CD4-positive, alpha-beta T cell treated with Interleukin-6 at 100 ng/mL for 8 hours (primary cell): ENCODE results near the gene FILIP1.
A peak's percentile ranks its signal among the peaks of the same experiment; 100 is the strongest.

Experiments used
- DNase-seq: peaks from one replicate; pipeline ENCODE4 v3.0.0-alpha.2; 2020; ENCODE audit warnings: mixed read lengths, low spot score

The FILIP1 gene

GRCh38 chr6:75291744-75292143 is 201.9 kb downstream of the FILIP1 start:
- DNase-seq: no peak

GRCh38 chr6:75291331-75291730 is 202.3 kb downstream of the FILIP1 start:
- no peak for DNase-seq

GRCh38 chr6:75290136-75290945 is 203.3 kb downstream of the FILIP1 start:
- DNase-seq: no peak

GRCh38 chr6:75288023-75288422 is 205.6 kb downstream of the FILIP1 start:
- DNase-seq: no peak

GRCh38 chr6:75287424-75287823 is 206.2 kb downstream of the FILIP1 start:
- DNase-seq: no peak

GRCh38 chr6:75286955-75287354 is 206.6 kb downstream of the FILIP1 start:
- DNase-seq: no peak

- no peak for DNase-seq
Measured at GRCh38 chr6:75285283-75285639, 208.3 kb downstream of the FILIP1 start.

- peak; percentile 99 for DNase-seq
Measured at GRCh38 chr6:75284632-75285282, 208.8 kb downstream of the FILIP1 start, which contains the start of gene TMEM30A. Gene TMEM30A (minus strand): TSS chr6:75284792. CDS start chr6:75284638, 154 bp downstream.

GRCh38 chr6:75283907-75284631 is 209.5 kb downstream of the FILIP1 start:
- no peak for DNase-seq

GRCh38 chr6:75282706-75283105 is 210.9 kb downstream of the FILIP1 start:
- no peak for DNase-seq

GRCh38 chr6:75281653-75282052 is 211.9 kb downstream of the FILIP1 start:
- no peak for DNase-seq

- DNase-seq: no peak
Measured at GRCh38 chr6:75280131-75280855, 213.3 kb downstream of the FILIP1 start.

- DNase-seq: no peak
Measured at GRCh38 chr6:75279418-75279817, 214.2 kb downstream of the FILIP1 start.

GRCh38 chr6:75278474-75279077 is 215.0 kb downstream of the FILIP1 start:
- no peak for DNase-seq

GRCh38 chr6:75275067-75275466 is 218.5 kb downstream of the FILIP1 start:
- no peak for DNase-seq

GRCh38 chr6:75273009-75273408 is 220.6 kb downstream of the FILIP1 start:
- DNase-seq: no peak

- DNase-seq: no peak
Measured at GRCh38 chr6:75272145-75272840, 221.3 kb downstream of the FILIP1 start.

- DNase-seq: no peak
Measured at GRCh38 chr6:75268988-75269354, 224.6 kb downstream of the FILIP1 start.

- DNase-seq: no peak
Measured at GRCh38 chr6:75268121-75268987, 225.2 kb downstream of the FILIP1 start.

GRCh38 chr6:75267461-75267860 is 226.1 kb downstream of the FILIP1 start:
- no peak for DNase-seq
